HK-2 (cell line): ENCODE results near the gene WDR5.
"Not testable (repeated sequence)": the region's sequence is repeated elsewhere in the genome, so short reads cannot be mapped to it uniquely, and the experiment has no call there.

ENCODE experiments used
- DNase-seq: peaks from one replicate; pipeline ENCODE4 v3.0.0-alpha.2; 2018; ENCODE audit not compliant: unreplicated experiment

The WDR5 gene

DNA sequence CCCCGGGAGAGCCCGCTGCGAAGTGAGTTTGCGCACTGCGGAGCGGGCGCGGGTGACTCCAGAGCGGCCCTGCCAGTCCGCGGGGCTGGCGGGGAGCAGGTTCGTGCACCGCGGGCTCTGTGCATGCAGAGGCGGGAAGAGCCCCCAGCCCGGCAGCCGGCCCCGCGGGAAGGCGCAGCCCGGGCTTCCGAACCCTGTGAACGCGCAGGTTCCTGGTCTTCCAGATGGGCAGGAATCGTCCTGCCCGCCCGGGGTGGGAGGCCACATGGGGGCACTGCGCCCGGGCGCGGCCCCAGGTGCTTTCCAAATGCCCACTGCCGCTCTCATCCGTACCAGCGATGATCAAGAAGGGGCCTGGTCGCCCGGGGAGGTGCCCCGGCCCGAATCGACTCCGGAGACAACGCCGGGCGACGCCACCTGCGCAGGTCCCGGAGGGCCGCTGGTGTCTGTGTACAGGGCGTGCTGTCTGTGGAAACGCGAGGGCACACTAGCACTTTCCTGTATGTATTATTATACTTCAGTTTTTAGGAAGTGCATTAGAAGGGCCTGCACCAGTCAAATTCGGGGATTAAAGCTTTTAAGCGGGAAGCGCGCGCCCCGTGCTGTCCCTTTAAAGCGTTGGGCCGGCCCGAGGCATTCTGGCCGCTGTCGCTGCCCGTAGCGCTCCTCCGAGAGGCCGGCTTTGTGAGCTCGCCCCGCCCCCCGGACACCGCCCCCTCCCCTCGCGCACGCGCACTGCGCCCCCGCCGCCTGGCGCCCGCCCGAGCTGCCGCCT lies at the start of gene WDR5:
Gene WDR5, plus strand, starts transcription at position 740 of the 775 bp plus-strand sequence. CDS start 3,796 bp downstream, outside the sequence.
- DNase-seq, result peak; percentile 92

DNA sequence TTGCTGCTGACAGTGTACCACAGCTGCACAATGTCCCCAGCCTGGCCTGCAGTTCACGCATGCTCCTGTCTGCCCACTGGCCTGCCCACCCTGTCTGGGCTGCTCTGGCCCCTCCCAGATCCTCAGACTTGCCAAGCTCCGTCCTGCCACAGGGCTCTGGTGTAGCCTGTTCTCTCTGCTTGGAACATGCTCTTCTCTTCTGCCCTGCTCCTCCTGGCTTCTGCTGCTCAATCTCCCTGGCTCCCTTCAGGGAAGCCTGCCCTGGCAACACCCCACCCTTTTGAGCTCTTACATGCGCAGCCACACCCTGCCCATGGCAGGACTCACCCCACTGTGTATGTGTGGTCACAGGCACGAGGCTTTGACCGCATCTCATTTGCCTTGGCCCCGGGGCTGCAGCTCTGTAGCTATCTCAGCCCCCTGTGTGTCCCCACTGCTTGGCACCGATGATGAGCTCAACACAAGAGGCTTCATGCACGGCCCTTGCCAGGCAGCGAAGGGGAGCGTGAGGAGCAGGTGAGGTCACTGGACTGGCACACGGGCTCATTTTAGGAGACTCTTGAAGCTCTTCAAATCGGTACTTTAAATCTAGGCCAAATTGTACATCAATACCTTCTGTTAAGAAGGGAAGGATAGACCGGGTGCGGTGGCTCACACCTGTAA lies 47.7 kb upstream of the WDR5 start:
- no peak for DNase-seq

DNA sequence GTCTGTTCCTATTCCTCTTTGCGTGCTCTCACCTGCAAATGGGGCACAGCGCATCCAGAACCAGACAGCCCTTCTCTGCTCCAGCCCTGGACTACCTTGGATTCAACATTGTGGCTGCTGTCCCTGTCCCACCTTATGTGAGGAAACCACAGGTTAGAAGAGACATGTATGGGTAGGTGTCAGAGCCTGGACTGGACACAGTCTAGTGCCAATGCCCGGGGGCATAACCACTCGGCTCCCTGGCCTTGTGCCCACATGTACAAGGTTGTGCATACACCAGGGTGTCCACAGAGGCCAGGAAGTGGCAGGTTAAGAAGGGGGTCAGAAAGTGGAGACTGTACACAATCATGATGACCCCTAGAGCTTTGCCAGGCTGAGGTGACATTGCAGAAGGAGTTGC lies 45.9 kb upstream of the WDR5 start:
- no peak for DNase-seq

DNA sequence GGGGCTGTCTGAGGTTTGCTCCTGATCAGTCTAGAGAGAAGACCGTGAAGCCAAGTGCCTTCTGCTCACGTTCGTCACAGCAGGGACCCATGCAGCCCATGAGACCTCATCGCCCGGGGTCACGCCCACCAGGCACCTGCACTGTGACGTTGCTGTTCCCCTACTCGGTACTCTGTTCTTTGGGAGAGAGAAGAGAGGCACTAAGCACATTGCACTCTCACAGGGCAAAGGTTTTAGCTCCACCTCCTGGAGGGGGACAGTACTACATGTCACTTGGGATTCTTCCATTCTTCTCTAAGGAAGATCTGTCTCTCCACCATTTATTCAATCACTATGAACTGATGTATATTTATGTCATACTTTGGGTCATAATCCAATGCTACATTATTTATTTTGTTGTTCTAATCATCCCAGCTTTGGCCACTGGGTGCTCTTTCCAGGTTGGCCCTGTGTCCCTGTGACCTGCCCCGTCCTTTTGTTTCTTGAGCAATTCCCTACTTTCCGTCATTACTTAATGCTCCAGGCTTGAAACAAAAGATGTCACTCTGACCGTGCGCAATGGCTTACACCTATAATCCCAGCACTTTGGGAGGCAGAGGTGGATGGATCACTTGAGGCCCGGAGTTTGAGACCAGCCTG lies 36.6 kb upstream of the WDR5 start:
- DNase-seq, result peak; percentile 31

DNA sequence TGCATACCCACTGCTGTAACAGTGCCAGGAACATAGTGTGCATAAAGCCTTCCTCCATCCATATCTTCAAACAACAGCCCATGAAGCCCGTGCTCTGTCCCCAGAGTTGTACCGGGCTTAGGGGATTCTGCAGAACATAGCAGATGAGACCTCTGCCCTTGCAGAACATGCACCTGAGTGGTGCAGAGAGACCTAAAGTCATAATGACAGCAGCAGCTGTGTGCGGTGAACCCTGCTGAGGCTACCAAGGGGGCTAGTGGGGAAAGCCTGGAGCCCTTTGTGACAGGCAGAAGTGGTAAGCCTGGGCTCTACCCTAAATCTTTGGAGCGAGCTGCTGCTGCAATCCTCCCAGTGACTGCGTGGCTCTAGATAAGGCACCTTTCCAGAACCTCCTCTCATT lies 35.8 kb upstream of the WDR5 start:
- no peak for DNase-seq

DNA sequence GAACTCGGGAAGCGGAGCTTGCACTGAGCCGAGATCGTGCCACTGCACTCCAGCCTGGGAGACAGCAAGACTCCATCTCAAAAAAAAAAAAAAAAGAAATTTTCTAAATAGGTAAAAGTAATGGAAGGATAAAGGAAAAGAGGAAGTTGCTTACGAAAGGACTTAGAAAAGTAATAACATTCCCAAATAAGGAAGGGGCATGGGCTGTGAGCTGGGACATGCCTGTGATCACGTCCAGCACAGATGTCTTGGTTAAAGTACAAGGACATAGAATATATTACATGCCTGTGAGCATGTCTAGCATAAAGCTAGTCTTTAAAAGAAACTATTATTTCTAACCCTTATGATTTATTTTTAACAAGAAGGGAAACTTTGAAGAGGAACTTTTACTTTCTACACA lies 34.7 kb upstream of the WDR5 start:
- not testable (repeated sequence) for DNase-seq

DNA sequence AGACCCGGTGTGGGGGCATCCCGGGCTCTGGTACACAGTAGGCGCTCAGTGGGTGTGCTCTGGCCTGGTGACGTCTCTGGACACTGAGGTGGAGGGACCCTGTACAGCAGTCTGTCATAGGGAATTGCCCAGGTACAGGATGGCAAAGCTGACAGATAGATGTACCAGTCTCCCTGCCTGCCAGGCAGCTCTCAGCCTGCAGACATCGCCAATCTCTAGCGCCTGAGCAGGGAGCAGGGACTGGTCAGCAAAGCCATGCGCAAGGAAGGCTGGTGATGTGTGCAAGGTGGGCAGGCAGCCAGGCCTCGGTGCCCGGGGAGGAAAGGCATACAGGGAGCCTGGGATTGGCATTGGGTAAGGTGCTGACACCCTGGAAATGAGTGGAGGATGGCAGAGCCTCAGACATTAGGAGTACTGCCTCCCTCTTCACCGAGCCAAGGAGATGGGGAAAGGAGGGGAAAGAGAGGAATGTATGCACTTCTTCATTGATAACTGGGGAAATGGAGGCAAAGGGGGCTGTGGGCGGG lies 34.2 kb upstream of the WDR5 start:
- DNase-seq, result no peak

DNA sequence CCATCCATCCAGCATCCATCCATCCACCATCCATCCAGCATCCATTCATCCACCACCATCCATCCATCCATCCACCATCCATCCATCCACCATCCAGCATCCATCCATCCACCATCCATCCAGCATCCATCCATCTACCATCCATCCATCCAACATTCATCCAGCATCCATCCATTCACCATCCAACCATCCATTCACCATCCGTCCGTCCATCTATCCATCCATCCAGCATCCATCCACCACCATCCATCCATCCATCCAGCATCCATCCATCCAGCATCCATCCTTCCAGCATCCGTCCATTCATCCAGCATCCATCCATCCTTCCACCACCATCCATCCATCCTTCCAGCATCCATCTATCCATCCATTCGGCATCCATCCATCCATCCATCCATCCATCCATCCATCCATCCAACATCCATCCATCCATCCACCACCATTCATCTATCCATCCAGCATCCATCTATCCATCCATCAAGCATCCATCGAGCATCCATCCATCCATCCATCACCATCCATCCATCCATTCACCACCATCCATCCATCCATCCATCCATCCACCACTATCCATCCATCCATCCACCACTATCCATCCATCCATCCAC lies 32.4 kb upstream of the WDR5 start:
- DNase-seq, result no peak

DNA sequence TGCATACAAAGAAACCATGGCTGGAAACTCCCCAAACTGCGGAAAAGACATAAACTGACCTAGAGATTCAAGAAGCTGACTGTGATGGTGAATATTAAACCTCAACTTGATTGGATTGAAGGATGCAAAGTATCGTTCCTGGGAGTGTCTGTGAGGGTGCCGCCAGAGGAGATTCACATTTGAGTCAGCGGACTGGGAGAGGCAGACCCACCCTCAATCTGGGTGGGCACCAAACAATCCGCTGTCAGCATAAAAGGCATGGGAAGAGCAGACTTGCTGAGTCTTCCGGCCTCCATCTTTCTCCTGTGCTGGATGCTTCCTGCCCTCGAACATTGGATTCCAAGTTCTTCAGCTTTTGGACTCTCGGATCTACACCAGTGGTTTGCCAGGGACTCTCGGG lies 24.8 kb upstream of the WDR5 start:
- no peak for DNase-seq

DNA sequence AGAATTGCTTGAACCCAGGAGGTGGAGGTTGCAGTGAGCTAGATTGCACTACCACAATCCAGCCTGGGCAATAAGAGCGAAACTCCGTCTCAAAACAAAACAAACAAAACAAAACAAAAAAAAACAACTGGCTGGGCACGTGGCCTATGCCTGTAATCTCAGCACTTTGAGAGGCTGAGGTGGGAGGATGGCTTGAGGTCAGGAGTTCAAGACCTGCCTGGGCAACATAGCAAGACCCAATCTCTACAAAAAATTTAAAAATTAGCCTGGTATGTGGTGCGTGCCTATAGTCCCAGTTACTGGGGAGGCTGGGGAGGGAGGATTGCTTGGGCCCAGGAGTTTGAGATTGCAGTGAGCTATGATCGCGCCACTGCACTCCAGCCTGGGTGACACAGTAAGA lies 23.3 kb upstream of the WDR5 start:
- DNase-seq, result no peak

DNA sequence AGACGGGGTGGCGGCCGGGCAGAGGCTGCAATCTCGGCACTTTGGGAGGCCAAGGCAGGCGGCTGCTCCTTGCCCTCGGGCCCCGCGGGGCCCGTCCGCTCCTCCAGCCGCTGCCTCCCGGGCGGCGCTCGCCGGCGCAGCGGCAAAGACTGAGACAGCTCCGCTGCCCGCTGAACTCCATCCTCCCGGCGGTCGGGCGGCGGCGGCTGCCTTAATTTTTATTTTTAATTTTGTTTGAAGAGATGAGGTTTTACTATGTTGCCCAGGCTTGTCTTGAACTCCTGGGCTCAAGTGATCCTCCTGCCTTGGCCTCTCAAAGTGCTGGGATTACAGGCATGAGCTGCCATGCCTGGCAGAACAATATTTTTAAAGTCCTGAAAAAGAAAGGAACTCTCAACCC lies 16.9 kb upstream of the WDR5 start:
- DNase-seq, result not testable (repeated sequence)

DNA sequence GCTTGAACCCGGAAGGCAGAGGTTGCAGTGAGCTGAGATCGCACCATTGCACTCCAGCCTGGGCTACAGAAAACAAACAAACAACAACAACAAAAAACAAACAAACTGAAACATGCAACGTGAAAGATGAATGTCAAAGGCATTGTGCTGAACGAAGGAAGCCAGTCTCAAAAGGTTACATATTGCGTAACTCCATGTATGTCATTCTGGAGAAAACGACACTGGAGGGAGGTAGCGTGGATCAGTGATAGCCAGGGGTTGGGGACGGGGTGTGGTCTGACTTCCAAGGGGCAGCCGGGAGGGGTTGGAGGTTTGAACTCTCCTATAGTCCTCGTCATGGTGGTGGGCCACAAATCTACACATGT lies 12.1 kb upstream of the WDR5 start:
- DNase-seq, result no peak

DNA sequence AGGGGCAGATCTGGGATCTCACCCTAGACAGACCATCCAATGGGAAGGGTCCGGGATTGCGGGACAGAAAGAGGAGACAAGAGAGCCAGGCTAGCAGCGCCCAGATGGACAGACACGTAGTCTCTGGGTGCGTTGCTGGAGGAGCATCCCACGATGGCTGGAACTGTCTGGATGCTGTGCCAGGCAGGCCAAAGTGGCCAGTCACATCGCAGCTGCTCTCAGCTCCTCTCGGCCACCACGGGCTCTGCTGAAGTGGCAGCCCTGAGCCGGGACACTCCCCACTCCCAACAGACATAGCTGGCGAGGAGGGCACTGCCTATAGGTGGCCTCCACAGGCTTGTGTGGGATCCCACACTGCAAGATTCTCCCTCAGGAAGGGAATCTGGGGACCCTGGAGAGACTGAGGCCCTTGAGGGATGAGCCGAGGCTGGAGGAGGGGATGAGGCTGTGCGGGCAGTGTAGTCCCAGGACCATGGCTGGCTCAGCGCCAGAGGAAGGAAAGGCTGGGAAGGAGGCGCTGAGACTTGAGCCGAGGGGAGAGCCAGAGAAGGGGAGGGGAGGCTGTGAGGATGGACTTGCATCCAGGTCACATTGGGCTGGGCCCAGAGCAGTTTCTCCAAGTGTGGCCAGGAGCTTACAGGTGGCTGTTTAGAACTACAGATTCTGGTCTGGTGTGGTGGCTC lies 10.3 kb upstream of the WDR5 start:
- DNase-seq, result no peak

DNA sequence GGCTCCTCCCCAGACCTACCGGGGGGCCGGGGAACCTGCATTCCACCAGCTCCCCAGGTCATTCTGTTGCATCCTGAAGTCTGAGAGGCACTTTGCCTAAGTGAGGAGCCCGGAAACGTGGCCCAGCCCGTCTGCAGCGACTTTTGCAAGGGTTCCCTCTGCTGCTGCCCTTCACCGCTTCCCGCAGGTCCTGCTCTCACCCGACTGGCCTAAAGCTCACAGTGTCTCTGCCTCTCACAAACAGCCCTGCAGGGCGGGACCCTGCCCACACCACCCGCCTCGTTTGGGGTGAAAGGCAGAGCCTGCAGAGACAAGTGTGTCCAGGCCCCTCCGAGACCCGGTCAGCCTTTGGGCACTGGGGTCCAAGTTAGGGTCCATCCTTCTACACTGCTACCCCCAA lies 9.5 kb upstream of the WDR5 start:
- no peak for DNase-seq

DNA sequence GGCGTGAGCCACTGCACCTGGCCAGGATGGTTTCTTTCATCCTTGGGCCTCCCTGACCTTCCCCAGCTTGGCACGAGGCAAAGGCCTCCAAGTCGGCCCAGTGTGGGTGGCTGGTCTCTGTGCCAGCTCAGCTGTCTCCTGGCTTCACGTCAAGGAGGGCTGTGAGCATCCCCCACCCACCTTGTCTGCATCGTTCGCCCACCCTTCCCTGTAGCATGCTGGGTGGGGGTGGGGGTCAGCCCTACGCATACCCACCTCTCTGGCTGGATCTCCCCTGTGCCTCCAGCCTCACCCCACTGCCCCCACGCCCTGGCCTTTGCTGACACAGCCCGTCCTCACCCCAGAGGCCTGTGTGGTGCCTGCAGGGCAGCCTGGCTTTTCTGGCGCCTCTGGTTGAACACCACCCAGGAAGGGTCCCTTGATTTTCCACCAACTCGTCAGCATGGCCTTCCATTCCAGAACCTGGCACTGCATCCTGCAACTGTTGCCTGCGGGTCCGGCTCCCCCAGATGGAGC lies 8.8 kb upstream of the WDR5 start:
- DNase-seq, result no peak

DNA sequence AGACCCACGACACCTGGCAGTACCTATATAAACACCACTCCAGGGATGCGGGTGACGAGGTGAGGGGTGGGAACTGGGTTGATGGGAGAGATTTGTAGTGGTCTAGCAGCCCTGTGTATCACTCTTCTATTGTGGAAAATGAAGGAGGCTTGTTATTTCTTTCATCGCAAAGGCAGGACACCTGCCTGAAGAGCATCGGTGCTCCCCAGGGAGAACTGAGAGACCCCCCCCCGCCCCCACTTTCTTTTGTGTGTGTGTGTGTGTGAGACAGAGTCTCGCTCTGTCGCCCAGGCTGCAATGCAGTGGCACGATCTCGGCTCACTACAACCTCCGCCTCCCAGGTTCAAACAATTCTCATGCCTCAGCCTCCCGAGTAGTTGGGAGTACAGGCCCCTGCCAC lies 8.3 kb upstream of the WDR5 start:
- DNase-seq, result no peak

DNA sequence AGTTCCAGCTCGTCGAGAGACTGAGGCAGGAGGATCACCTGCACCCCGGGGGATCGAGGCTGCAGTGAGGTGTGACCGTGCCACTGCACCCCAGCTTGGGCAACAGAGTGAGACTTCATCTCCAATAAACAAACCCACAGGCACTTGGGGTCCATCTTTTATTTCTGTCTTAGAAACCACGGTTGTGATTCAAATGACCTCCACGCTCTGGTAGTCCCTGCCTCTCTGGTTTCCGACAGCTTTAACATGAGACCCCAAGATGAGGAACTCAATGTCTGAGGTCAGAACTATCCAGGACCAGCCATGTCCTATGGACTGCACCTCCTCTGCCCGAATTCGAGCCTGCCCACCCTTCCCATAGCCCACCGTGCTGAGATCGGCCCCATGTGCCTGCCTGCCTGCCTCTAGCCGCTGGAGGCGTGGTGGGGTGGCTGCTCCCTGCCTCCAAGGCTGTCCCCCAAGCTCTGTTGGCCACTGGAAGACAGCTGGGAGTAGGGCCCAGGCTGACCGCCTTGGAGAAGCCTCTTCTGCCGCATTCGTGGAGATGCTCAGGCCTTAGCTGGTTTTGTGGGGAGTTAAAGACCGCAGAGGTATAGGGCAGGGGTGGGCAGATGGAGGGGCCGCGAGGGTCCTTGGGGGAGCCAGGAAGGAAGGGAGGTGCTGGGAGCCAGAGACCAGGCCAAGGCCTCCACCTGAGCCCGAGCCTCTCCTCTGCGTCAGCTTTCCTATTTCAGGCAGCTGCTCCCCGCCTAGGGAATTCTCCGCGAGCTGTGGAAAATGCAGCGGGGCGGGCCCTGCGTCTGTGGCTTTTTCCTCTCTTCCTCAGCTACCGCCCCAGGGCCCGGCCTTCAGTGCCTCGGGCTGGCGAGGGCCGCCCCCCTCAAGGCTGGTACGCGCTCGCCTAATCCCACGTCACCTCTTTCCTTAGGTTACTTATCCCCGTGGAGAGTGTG lies 6.9 kb upstream of the WDR5 start:
- no peak for DNase-seq

DNA sequence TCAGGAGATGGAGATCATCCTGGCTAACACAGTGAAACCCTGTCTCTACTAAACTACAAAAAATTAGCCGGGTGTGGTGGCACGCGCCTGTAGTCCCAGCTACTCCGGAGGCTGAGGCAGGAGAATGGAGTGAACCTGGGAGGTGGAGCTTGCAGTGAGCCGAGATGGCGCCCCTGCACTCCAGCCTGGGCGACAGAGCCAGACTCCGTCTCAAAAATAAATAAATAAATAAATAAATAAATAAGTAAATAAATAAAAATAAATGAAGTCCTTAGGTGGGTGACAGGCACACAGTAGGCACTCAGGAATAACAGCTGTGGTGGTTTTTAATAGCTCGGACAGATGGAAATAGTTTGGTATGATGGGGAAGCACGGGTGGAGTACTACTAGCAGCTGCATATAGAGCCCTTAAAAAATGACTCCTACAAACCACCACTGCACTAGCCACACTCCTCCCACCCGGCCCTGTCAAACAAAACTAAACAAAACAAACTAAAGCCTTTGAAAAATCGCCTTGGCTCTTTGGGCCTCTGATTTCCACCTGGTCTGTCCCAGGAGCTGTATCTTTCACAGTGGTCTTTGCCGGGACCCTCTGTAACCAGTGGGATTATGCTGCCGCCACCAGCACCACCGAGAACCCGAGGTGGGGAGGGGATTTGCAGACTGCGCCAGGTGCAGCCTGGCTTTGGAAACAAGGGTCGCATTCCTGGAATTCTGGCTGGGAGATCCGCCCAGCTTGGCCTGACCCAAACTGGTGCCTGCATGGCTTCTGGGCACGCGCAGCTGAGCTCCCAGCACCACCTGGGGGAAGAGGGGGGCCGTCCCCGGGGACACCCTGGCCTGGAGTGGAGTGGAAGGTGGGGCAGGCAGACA lies 5.1 kb upstream of the WDR5 start:
- no peak for DNase-seq

DNA sequence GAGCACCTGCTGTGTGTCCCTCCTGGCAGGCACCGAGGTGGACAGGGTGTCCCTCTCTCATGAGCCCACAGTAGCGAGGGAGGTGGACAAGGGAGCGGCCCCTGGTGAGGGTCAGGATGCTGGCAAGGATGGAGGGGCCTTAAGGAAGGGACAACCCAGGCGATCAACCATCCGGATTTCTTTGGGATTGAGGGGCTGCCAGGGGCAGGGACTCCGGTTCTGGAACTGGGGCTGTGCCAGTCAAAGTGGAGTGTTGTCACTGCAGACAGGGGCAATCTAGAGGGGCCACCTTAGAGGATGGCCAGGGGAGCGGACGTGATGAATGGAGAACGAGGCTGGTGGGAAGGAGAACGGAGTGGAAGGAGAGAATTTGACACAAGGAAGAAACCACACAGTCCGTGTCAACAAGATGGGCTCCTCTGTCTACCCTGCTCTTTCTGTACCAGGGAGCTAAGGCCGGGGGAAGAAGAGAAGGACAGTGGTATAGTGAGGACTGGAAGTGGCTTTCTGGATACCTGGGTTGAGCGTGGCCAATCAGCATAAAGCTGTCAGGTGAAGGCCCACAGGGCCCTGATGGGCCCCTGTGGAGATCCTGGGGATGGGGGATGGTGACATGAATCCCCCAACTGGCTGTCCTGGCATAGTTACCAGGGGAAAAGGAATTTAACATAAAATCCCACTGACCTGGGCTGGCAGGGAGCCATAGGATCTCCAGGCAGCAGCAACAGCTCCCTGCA lies 4.2 kb upstream of the WDR5 start:
- no peak for DNase-seq
